Endothelial cell of umbilical vein (primary cell): Measurements from ENCODE around the gene CWF19L2. TPM values are rescaled to one million over a fixed set of nuclear protein-coding genes. Genes with fewer than 3 reads are reported as not detected.
"Not testable (repeated sequence)": the region's sequence is repeated elsewhere in the genome, so short reads cannot be mapped to it uniquely, and the experiment has no call there.

Experiments used
- BruUV-seq: library from RNA; stranded (reverse); fragments of 400-500 nt; replicated peaks from 2 replicates; lab custom pipeline; 2021; lab: Mats Ljungman, UMichigan
- CTCF ChIA-PET: fragments of 300-600, 350-600 bp; sonication (Branson Sonifier 250); formaldehyde crosslinking; loops from one replicate; lab custom pipeline; 2021; ENCODE audit warnings: antibody characterized with exemption, inconsistent platforms; lab: Charles Lee
- POLR2A ChIA-PET: fragments of 300-600, 350-600 bp; sonication (Branson Sonifier 250); formaldehyde crosslinking; loops from one replicate; lab custom pipeline; 2021; ENCODE audit warnings: antibody characterized with exemption, inconsistent platforms; lab: Charles Lee
- DNase-seq: peaks from one replicate; pipeline ENCODE4 v3.0.0-alpha.2; 2011; ENCODE audit warnings: low read depth, low spot score
- FAIRE-seq: peaks from 2 replicates; lab custom pipeline; 2011; peaks lifted over from hg19 to GRCh38; lab: Jason Lieb, UNC
- H2AFZ ChIP-seq: 2 replicates; pipeline ENCODE4 v1.6.0; 2012; ENCODE audit warnings: low read depth, low read length, control low read depth, inconsistent platforms
- H3K27ac ChIP-seq: 2 replicates; pipeline ENCODE4 v1.5.1; 2011; ENCODE audit warnings: low read depth, mild to moderate bottlenecking, control low read depth, low read length, moderate library complexity; ENCODE audit not compliant: insufficient read depth
- H3K27me3 ChIP-seq, 2 experiments: 2 replicates each; pipeline versions ENCODE4 v1.6.0 to v1.6.1; 2011; ENCODE audit warnings: low read length in 2 of 2, mixed read lengths in 1 of 2; ENCODE audit not compliant: control insufficient read depth in 2 of 2, insufficient read depth in 2 of 2
- H3K36me3 ChIP-seq, 2 experiments: 2 replicates in 1 of 2; 3 replicates in 1 of 2; pipeline ENCODE4 v1.5.1; 2011; ENCODE audit warnings: low read length in 2 of 2, mild to moderate bottlenecking in 1 of 2, moderate library complexity in 1 of 2; ENCODE audit not compliant: control insufficient read depth in 2 of 2, insufficient read depth in 2 of 2; ENCODE audit errors: extremely low read depth in 1 of 2
- H3K4me1 ChIP-seq: 3 replicates; pipeline ENCODE4 v1.5.1; 2011; ENCODE audit warnings: mild to moderate bottlenecking, low read length; ENCODE audit not compliant: control insufficient read depth, insufficient read depth; ENCODE audit errors: extremely low read depth
- H3K4me2 ChIP-seq: 2 replicates; pipeline ENCODE4 v1.6.1; 2011; ENCODE audit warnings: low read length, control low read depth, mixed read lengths; ENCODE audit not compliant: insufficient read depth
- H3K4me3 ChIP-seq, 3 experiments: fragments of 200-600 bp in 1 of 3; sonication (generic), shearing (Covaris generic) in 1 of 3; replicated peaks in 1 of 3; 2 replicates each; pipeline ENCODE4 v1.5.1; 2011 to 2016; ENCODE audit warnings: control low read depth in 3 of 3, low read length in 3 of 3, mild to moderate bottlenecking in 2 of 3, inconsistent platforms in 1 of 3, low read depth in 1 of 3, moderate library complexity in 1 of 3; ENCODE audit not compliant: insufficient read depth in 1 of 3
- H3K79me2 ChIP-seq: 2 replicates; pipeline ENCODE4 v1.6.0; 2012; ENCODE audit warnings: low read length, inconsistent platforms; ENCODE audit not compliant: control insufficient read depth, insufficient read depth
- H3K9ac ChIP-seq: replicated peaks from 2 replicates; pipeline ENCODE3; 2011; ENCODE audit warnings: low read length, control low read depth; ENCODE audit not compliant: insufficient read depth; ENCODE audit errors: extremely low read depth
- H3K9me1 ChIP-seq: replicated peaks from 3 replicates; pipeline ENCODE4 v1.6.0; 2011; ENCODE audit warnings: mild to moderate bottlenecking, low read length; ENCODE audit not compliant: control insufficient read depth, insufficient read depth; ENCODE audit errors: extremely low read depth
- H3K9me3 ChIP-seq: replicated peaks from 2 replicates; pipeline ENCODE4 v1.5.1; 2012; ENCODE audit warnings: low read length, inconsistent platforms; ENCODE audit not compliant: control insufficient read depth, insufficient read depth
- H4K20me1 ChIP-seq: replicated peaks from 2 replicates; pipeline ENCODE3; 2011; ENCODE audit warnings: mild to moderate bottlenecking, low read length; ENCODE audit not compliant: control insufficient read depth, insufficient read depth; ENCODE audit errors: extremely low read depth
- EZH2 ChIP-seq: IDR thresholded peaks from 2 replicates; pipeline ENCODE4 v1.6.1; 2012; ENCODE audit warnings: borderline replicate concordance, low read depth, mild to moderate bottlenecking, moderate library complexity, low read length, inconsistent platforms; ENCODE audit not compliant: severe bottlenecking
- FOS ChIP-seq: IDR thresholded peaks from 2 replicates; pipeline ENCODE4 v1.6.1; 2011; ENCODE audit warnings: mild to moderate bottlenecking, low read length, moderate library complexity, borderline replicate concordance; ENCODE audit not compliant: insufficient read depth
- GATA2 ChIP-seq: IDR thresholded peaks from 2 replicates; pipeline ENCODE4 v1.7.0; 2011; ENCODE audit warnings: low read depth, mild to moderate bottlenecking, moderate library complexity, mixed read lengths, low read length; ENCODE audit not compliant: insufficient read length, insufficient read depth
- POLR2A ChIP-seq: IDR thresholded peaks from 2 replicates; pipeline ENCODE4 v1.6.1; 2012; ENCODE audit warnings: low read depth, mild to moderate bottlenecking, control low read depth, low read length
- dilution Hi-C: fragments of 300-500 bp; cut with MboI; formaldehyde crosslinking; loops from one replicate; pipeline ENCODE4 v1.15.0; 2019; ENCODE audit warnings: low sequenced_read_pairs; ENCODE audit not compliant: extremely low pct_ligation_motif_present
- intact Hi-C: fragments of 100-400 bp; cut with micrococcal nuclease; formaldehyde crosslinking; loops from one replicate; pipeline ENCODE4 v1.10.0; 2022
- polyA plus RNA-seq, 4 experiments: library from polyadenylated mRNA; depleted of rRNA in 3 of 4; stranded (reverse) in 3 of 4; unstranded in 1 of 4; fragments of >200 nt; gene quantifications; 2 replicates each; pipeline versions ENCODE4 v1.2.1 to v1.2.3, GENCODE V29; 2011 to 2012; ENCODE audit warnings: missing spikeins in 1 of 4
- total RNA-seq: library from RNA; stranded (reverse); gene quantifications from 2 replicates; pipeline ENCODE4 v1.2.3, GENCODE V29; 2021

CWF19L2 gene
- total and polyA plus RNA-seq, 2 donors (not counting 3 experiments of a cell fraction or from before 2014, with no cell fraction given) = 1.4 to 11.8 TPM

- DNase-seq = no peak
- Histone ChIP-seq H3K4me3 (no peak overlapping the region), H3K9ac (no peak overlapping the region), H3K4me1 (no peaks in the 10 kb centered on the region), H3K36me3 (no peaks in the 10 kb centered on the region), H3K79me2 (no peaks in the 10 kb centered on the region), H3K27ac (no peak overlapping the region), H3K27me3 (no peaks in the 10 kb centered on the region), H2AFZ (no peak overlapping the region), H3K4me2 (no peak overlapping the region), H4K20me1 (no peaks in the 10 kb centered on the region), H3K9me3 (no peaks in the 10 kb centered on the region), H3K9me1 (no peaks in the 10 kb centered on the region)
- BruUV-seq = no TSS peak
- TF ChIP-seq GATA2 (no peak), POLR2A (no peak), EZH2 (no peak), FOS (no peak)
- FAIRE-seq = no peak
- dilution Hi-C loops = no loop called here
- ChIA-PET CTCF (no interaction called here), POLR2A (no interaction called here)
- intact Hi-C loops = no loop called here
Measured at GRCh38 chr11:107501713-107502112, 44.1 kb upstream of the CWF19L2 start.

GRCh38 chr11:107497371-107497770 lies 39.7 kb upstream of the CWF19L2 start:
- H3K4me1 ChIP-seq, H3K36me3 ChIP-seq, H4K20me1 ChIP-seq, H3K9ac ChIP-seq, intact Hi-C loops, dilution Hi-C loops, H3K27me3 ChIP-seq, DNase-seq, H3K4me3 ChIP-seq, H3K4me2 ChIP-seq, CTCF ChIA-PET, H3K9me3 ChIP-seq, H3K9me1 ChIP-seq, BruUV-seq, POLR2A ChIA-PET, H2AFZ ChIP-seq, H3K79me2 ChIP-seq, H3K27ac ChIP-seq, FAIRE-seq: not testable (repeated sequence)
